ENCODE data around the gene FCHO2. TPM values are rescaled to one million over a fixed set of nuclear protein-coding genes. Genes with fewer than 3 reads are reported as not detected.
"Not testable (repeated sequence)": the region's sequence is repeated elsewhere in the genome, so short reads cannot be mapped to it uniquely, and the experiment has no call there.

Gene FCHO2
- total RNA-seq, 1 experiment from 2014 or later = 2.5 TPM

GRCh38 chr5:73019766-73020165 is 63.9 kb downstream of the FCHO2 start:
- CTCF ChIA-PET = no interaction called here

DNA sequence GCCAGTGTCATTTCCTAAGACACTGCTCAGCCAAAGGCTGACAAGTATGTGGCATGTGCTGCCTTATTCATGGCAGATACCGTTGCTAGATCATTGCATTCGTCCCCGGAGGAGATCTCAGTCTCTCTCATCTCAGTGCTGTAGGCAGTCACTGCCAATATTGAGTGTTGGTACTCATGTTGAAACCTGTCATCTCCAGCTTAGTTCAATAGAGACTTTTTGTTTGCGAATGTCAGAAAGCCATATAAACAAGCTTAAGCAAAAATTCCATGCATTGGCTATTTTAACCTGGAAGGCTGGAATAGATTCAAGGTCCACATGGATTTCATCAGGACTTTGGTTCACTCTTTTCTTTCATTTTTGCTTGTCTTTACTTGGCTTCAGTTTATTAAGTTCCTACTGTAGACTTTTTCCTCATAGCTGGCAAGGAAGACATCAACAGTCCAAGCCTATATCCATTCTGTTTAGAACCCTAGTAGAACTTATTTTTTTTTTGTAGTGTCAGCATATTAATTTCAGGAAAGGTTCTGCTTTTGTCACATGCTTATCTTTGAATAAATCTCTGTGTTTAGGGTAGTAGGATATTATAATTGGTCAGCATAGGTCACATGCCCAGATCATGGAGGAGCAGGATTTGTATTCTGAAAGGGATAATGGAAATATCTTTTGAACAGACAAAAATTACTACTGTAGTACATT is 66.8 kb downstream of the FCHO2 start:
- intact Hi-C loops (cut with micrococcal nuclease; ENCODE audit: unreplicated experiment) = no loop called here
- DNase-seq (ENCODE audit: low spot score) = no peak
- ChIA-PET POLR2A (ENCODE audit: low non-redundant PET) (no interaction called here), CTCF (no interaction called here)
- Histone ChIP-seq H3K27ac (ENCODE audit: low read depth, low read length, poor library complexity, severe bottlenecking) (no peak overlapping the region), H3K4me1 (ENCODE audit: insufficient read depth, low read length, poor library complexity, severe bottlenecking) (no peaks in the 10 kb centered on the region), H3K9me3 (ENCODE audit: low read depth, low read length, poor library complexity, severe bottlenecking) (no peaks in the 10 kb centered on the region), H3K4me3 (ENCODE audit: low read depth, low read length, poor library complexity, severe bottlenecking) (no peak overlapping the region), H3K36me3 (ENCODE audit: insufficient read depth, low read length, poor library complexity, severe bottlenecking) (no peaks in the 10 kb centered on the region), H3K27me3 (replicated peaks; ENCODE audit: insufficient read depth, low read depth, low read length, poor library complexity) (no peaks in the 10 kb centered on the region)
- no TSS peak for BruUV-seq (replicated peaks)
- TF ChIP-seq CTCF (conservative IDR thresholded peaks at IDR 0.05; ENCODE audit: low read depth, low read length) = no peak
- TF ChIP-seq EZH2 (IDR thresholded peaks at IDR 0.05; ENCODE audit: borderline replicate concordance, low read depth, low read length, poor library complexity, severe bottlenecking) = no peak

More at GRCh38 chr5:73019766-73020165, 63.9 kb downstream of the FCHO2 start:
- POLR2A ChIA-PET (ENCODE audit: low non-redundant PET) = no interaction called here
- H3K4me1 ChIP-seq (ENCODE audit: insufficient read depth, low read length, poor library complexity, severe bottlenecking) = no peaks in the 10 kb centered on the region
- H3K4me3 ChIP-seq (ENCODE audit: low read depth, low read length, poor library complexity, severe bottlenecking) = no peak overlapping the region
- no peak overlapping the region for H3K27ac ChIP-seq (ENCODE audit: low read depth, low read length, poor library complexity, severe bottlenecking)
- no peak for TF ChIP-seq CTCF (conservative IDR thresholded peaks at IDR 0.05; ENCODE audit: low read depth, low read length)
- no peak for TF ChIP-seq EZH2 (IDR thresholded peaks at IDR 0.05; ENCODE audit: borderline replicate concordance, low read depth, low read length, poor library complexity, severe bottlenecking)
- no peaks in the 10 kb centered on the region for H3K9me3 ChIP-seq (ENCODE audit: low read depth, low read length, poor library complexity, severe bottlenecking)
- BruUV-seq (replicated peaks) = no TSS peak
- intact Hi-C loops (cut with micrococcal nuclease; ENCODE audit: unreplicated experiment) = no loop called here
- DNase-seq (ENCODE audit: low spot score) = no peak
- H3K36me3 ChIP-seq (ENCODE audit: insufficient read depth, low read length, poor library complexity, severe bottlenecking) = no peaks in the 10 kb centered on the region
- H3K27me3 ChIP-seq (replicated peaks; ENCODE audit: insufficient read depth, low read depth, low read length, poor library complexity) = no peaks in the 10 kb centered on the region

DNA sequence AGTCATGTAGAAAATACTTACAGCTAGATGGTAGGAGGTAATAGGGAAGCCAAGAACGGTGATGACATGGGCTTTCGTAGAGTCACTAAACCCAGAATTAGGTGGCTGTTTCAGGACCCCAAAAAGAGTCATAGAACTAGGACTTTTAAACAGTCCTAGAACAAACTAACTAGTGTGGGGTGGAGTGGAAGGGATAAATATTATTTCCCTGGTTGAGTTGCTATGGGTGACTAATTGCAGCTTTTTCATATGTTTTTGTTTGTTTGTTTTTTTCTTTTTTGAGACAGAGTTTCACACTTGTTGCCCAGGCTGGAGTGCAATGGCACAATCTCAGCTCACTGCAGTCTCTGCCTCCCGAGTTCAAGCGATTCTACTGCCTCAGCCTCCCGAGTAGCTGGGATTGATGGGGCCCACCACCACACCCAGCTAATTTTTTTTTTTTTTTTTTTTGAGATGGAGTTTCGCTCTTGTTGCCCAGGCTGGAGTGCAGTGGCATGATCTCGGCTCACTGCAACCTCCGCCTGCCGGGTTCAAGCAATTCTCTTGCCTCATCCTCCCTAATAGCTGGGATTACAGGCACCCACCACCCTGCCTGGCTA is 69.2 kb downstream of the FCHO2 start:
- DNase-seq (ENCODE audit: low spot score); POLR2A ChIA-PET (ENCODE audit: low non-redundant PET); H3K27ac ChIP-seq (ENCODE audit: low read depth, low read length, poor library complexity, severe bottlenecking); H3K36me3 ChIP-seq (ENCODE audit: insufficient read depth, low read length, poor library complexity, severe bottlenecking); H3K27me3 ChIP-seq (replicated peaks; ENCODE audit: insufficient read depth, low read depth, low read length, poor library complexity); H3K4me3 ChIP-seq (ENCODE audit: low read depth, low read length, poor library complexity, severe bottlenecking); H3K4me1 ChIP-seq (ENCODE audit: insufficient read depth, low read length, poor library complexity, severe bottlenecking); intact Hi-C loops (cut with micrococcal nuclease; ENCODE audit: unreplicated experiment); H3K9me3 ChIP-seq (ENCODE audit: low read depth, low read length, poor library complexity, severe bottlenecking); BruUV-seq (replicated peaks): not testable (repeated sequence)
- CTCF ChIA-PET = interaction anchor here (0.7 kb wide), 1 partner anchor 20 kb away, joined by 6 read pairs; no protein-coding TSS in a partner anchor

DNA sequence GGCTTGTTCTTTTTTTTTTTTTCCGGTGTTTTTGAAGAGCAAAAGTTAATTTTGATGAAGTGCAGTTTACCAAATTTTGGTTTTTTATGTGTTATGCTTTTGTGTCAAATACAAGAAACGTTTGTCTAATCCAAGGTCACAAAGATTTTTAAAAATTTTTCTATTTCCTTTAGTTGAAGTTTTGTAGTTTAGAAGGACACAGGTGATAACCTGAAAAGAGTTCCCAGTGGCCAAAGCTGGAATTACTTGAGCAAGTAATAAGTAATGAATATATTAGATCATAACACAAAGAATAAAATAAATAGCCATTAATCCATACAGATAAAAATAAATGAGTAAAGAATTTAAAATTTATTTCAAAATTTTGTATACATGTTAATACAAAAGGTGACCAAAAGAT is 71.5 kb downstream of the FCHO2 start:
- ChIA-PET CTCF (no interaction called here), POLR2A (ENCODE audit: low non-redundant PET) (no interaction called here)
- no TSS peak for BruUV-seq (replicated peaks)
- no peak for DNase-seq (ENCODE audit: low spot score)
- intact Hi-C loops (cut with micrococcal nuclease; ENCODE audit: unreplicated experiment) = no loop called here
- Histone ChIP-seq H3K4me1 (ENCODE audit: insufficient read depth, low read length, poor library complexity, severe bottlenecking) (no peaks in the 10 kb centered on the region), H3K27ac (ENCODE audit: low read depth, low read length, poor library complexity, severe bottlenecking) (no peak overlapping the region), H3K9me3 (ENCODE audit: low read depth, low read length, poor library complexity, severe bottlenecking) (no peaks in the 10 kb centered on the region), H3K27me3 (replicated peaks; ENCODE audit: insufficient read depth, low read depth, low read length, poor library complexity) (no peaks in the 10 kb centered on the region), H3K36me3 (ENCODE audit: insufficient read depth, low read length, poor library complexity, severe bottlenecking) (no peaks in the 10 kb centered on the region), H3K4me3 (ENCODE audit: low read depth, low read length, poor library complexity, severe bottlenecking) (no peak overlapping the region)
- TF ChIP-seq CTCF (conservative IDR thresholded peaks at IDR 0.05; ENCODE audit: low read depth, low read length) (no peak), EZH2 (IDR thresholded peaks at IDR 0.05; ENCODE audit: borderline replicate concordance, low read depth, low read length, poor library complexity, severe bottlenecking) (no peak)

Data from A673 (cell line).